DMS53 treated with DMSO at 0.1 percent for 48 hours (cell line): Measurements from ENCODE around the gene ZFPL1.

Experiments used
- DNase-seq: peaks from one replicate; lab custom pipeline; 2025; ENCODE audit not compliant: unreplicated experiment; lab: John Stamatoyannopoulos, UW

Gene ZFPL1

GRCh38 chr11:65059959-65060824, 23.8 kb upstream of the ZFPL1 start:
- no peak for DNase-seq

- DNase-seq, result no peak
Observed at GRCh38 chr11:65060913-65061408, 23.1 kb upstream of the ZFPL1 start.

GRCh38 chr11:65063532-65063931, 20.5 kb upstream of the ZFPL1 start:
- DNase-seq, result no peak

- no peak for DNase-seq
Observed at GRCh38 chr11:65064847-65065240, 19.2 kb upstream of the ZFPL1 start.

- no peak for DNase-seq
Observed at GRCh38 chr11:65065851-65066250, 18.2 kb upstream of the ZFPL1 start.

GRCh38 chr11:65066315-65066714, 17.7 kb upstream of the ZFPL1 start:
- no peak for DNase-seq

GRCh38 chr11:65066805-65067291, 17.2 kb upstream of the ZFPL1 start:
- DNase-seq, result no peak

- no peak for DNase-seq
Observed at GRCh38 chr11:65067446-65067845, 16.6 kb upstream of the ZFPL1 start.

- DNase-seq, result no peak
Observed at GRCh38 chr11:65069217-65069616, 14.8 kb upstream of the ZFPL1 start.

GRCh38 chr11:65071907-65072630, 12.0 kb upstream of the ZFPL1 start:
- no peak for DNase-seq

- no peak for DNase-seq
Observed at GRCh38 chr11:65072631-65072966, 11.4 kb upstream of the ZFPL1 start.

- no peak for DNase-seq
Observed at GRCh38 chr11:65077451-65077850, 6.6 kb upstream of the ZFPL1 start.

- DNase-seq, result no peak
Observed at GRCh38 chr11:65078151-65078550, 5.9 kb upstream of the ZFPL1 start.

- no peak for DNase-seq
Observed at GRCh38 chr11:65078786-65079342, 5.2 kb upstream of the ZFPL1 start.

- DNase-seq, result no peak
Observed at GRCh38 chr11:65083134-65083833, 738 bp upstream of the ZFPL1 start.

- DNase-seq, result no peak
Observed at GRCh38 chr11:65084598-65085375, 765 bp downstream of the ZFPL1 start.

GRCh38 chr11:65085446-65085845, 1.4 kb downstream of the ZFPL1 start:
- no peak for DNase-seq

- DNase-seq, result no peak
Observed at GRCh38 chr11:65086809-65087208, 2.8 kb downstream of the ZFPL1 start.

GRCh38 chr11:65087216-65087615, 3.2 kb downstream of the ZFPL1 start:
- no peak for DNase-seq

GRCh38 chr11:65087827-65088226, 3.8 kb downstream of the ZFPL1 start:
- no peak for DNase-seq
